Heart left ventricle (tissue), 16 donors: ENCODE results near the gene ATF1. TPM values are rescaled to one million over a fixed set of nuclear protein-coding genes. Genes with fewer than 3 reads are reported as not detected.
"Not testable (repeated sequence)": the region's sequence is repeated elsewhere in the genome, so short reads cannot be mapped to it uniquely, and the experiment has no call there.

Source experiments
- ATAC-seq, 4 donors: fragments of 200-7000 bp; cut with Tn5 transposase; one replicate each; pipeline ENCODE4 v1.9.1; 2020 to 2022; ENCODE audit warnings: moderate library complexity in 4 of 4, mild to moderate bottlenecking in 3 of 4, moderate number of reproducible peaks in 1 of 4
- DNase-seq, 5 donors: peaks; one replicate each; pipeline ENCODE4 v3.0.0-alpha.2; 2020
- H3K27ac ChIP-seq, 12 donors: fragments of 200-600 bp; sonication (generic) in 4 of 12; one replicate each; pipeline versions ENCODE4 v1.5.0 to v1.8.0; 2016 to 2022; ENCODE audit warnings: mild to moderate bottlenecking in 2 of 12
- H3K27me3 ChIP-seq, 9 donors: fragments of 200-600 bp; sonication (generic) in 2 of 9; one replicate each; pipeline versions ENCODE4 v1.5.1 to v1.8.0; 2016 to 2022; ENCODE audit warnings: mild to moderate bottlenecking in 3 of 9
- H3K36me3 ChIP-seq, 9 donors: fragments of 200-600 bp; sonication (generic) in 2 of 9; one replicate each; pipeline versions ENCODE4 v1.5.0 to v1.8.0; 2018 to 2022; ENCODE audit warnings: mild to moderate bottlenecking in 2 of 9
- H3K4me1 ChIP-seq, 12 donors: fragments of 200-600 bp; sonication (generic) in 4 of 12; one replicate each; pipeline versions ENCODE4 v1.5.0 to v1.8.0; 2016 to 2022; ENCODE audit warnings: mild to moderate bottlenecking in 3 of 12
- H3K4me3 ChIP-seq, 12 donors: fragments of 200-600 bp; sonication (generic) in 4 of 12; one replicate each; pipeline versions ENCODE4 v1.5.0 to v1.8.0; 2017 to 2022; ENCODE audit warnings: mild to moderate bottlenecking in 9 of 12, moderate library complexity in 4 of 12
- H3K9me3 ChIP-seq, 12 donors: fragments of 200-600 bp; sonication (generic) in 4 of 12; one replicate each; pipeline versions ENCODE4 v1.5.0 to v1.8.0; 2016 to 2022; ENCODE audit warnings: mild to moderate bottlenecking in 1 of 12
- POLR2A ChIP-seq, 2 donors: fragments of 450-650 bp; IDR thresholded peaks; one replicate each; pipeline ENCODE4 v1.6.1; 2017; ENCODE audit warnings: antibody characterized with exemption in 2 of 2, mild to moderate bottlenecking in 2 of 2, moderate library complexity in 2 of 2
- WGBS, 4 donors: extraction: QIAGEN DNeasy Blood & Tissue Kit in 2 of 4; methylation state at CpG; one replicate each; pipeline versions ENCODE4 v1.1.5 to v1.1.7; 2013 to 2018; 5-methylcytosine and 5-hydroxymethylcytosine counted together
- intact Hi-C, 10 donors: fragments of 100-400 bp; cut with DNase I; formaldehyde crosslinking; loops; one replicate each; pipeline versions ENCODE4 v1.11.1 to v1.14.2; 2022
- polyA plus RNA-seq, 2 donors: library from polyadenylated mRNA; stranded (reverse); fragments of 200-250 nt; gene quantifications; one replicate each; pipeline ENCODE4 v1.2.3, GENCODE V29; 2013
- total RNA-seq, 9 donors: library from RNA; depleted of rRNA in 2 of 9; stranded (reverse); fragments of >200 nt in 2 of 9; fragmentation: NEBNext Ultra II Directional in 3 of 9; extraction: Animal tissue kit (Norgen Biotek cat#: 25700) in 3 of 9; gene quantifications; one replicate each; pipeline versions ENCODE4 v1.1.0 to v1.2.4, GENCODE V29; 2016 to 2023
- TF ChIP-seq, protein P1 (sequence below), 12 donors: fragments of 200-600 bp; sonication (generic) in 4 of 12; IDR thresholded peaks; one replicate each; pipeline versions ENCODE4 v1.5.0 to v1.8.0; 2018 to 2022; ENCODE audit warnings: antibody characterized with exemption in 12 of 12, mild to moderate bottlenecking in 5 of 12
- donor health status: ischemic (EF 13 %, LVEDD 7.1; RV severe dilation, severe dysfunction).
- donor health status: healthy with polysubstance abuse.
- donor health status: DM: no; HTN: yes; CAD: no.
- donor health status: DM: no; HTN: no; CAD: no.
- donor health status: ischemic (EF 25% LVEDD 6.9; RV normal size, moderate dysfunction).
- donor health status: ischemic (EF 25% LVEDD 5.7; RV mildly dilated, moderate dysfunction).
- donor health status: healthy.
- donor health status: DM: yes; HTN: yes; CAD: no.
- donor health status: ischemic (EF 35%, LVEDD 5.7; RV mildly dilated, moderate dysfunction).
- donor health status: nonischemic (EF 11% LVEDD 7.7; RV severe dilation, severe dysfunction).
- donor health status: DM: yes; HTN: yes; CAD: no.
- donor health status: PGD.
- donor health status: ischemic (EF 29% LVEDD 5.4; RV normal size, mild dysfunction).
- donor health status: nonischemic (EF 23%, LVEDD 6.1; RV moderate dilation, normal function).

ATF1 gene
- total and polyA plus RNA-seq, 11 donors = 3.5 to 27.4 (median 18.0) TPM

DNA sequence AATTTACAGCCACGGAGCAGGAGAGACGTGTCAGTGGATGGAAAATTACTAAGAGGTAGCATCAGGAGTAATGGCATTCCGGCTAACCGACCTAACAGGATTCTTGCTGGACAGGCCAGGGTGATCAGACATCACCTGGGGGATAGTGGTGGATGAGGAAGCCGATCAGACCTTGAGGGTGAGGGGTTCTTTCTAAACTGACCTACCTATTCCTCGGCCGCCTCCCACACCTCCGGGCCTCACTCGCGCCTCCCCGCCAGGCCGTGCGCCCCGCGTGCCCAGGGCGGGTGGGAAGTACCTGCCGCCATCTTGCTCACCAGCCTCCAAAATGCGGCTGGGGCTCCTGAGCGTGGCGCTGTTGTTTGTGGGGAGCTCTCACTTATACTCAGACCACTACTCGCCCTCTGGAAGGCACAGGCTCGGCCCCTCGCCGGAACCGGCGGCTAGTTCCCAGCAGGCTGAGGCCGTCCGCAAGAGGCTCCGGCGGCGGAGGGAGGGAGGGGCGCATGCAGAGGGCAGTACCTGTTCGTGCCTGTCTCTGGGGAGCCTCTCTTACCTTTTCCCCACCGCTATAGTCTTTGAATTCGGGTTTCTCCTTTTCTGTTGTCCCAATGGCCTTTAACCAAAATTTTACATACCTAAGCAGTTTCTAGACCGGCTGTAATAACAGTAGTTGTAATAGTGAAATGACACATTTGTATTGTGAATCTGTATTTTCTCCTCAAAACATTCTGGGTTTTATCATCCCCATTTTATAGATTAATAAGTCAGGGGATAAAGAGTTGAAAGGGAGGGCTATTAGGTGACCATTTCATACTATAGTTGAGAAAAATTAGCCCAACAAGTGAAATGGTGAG, 79.0 kb downstream of the ATF1 start, which contains the start of gene TMPRSS12:
TSS of gene TMPRSS12 (plus strand) at position 290 of the 857 bp plus-strand sequence. CDS start at position 329, 39 bp downstream.
- WGBS, 4 donors = 29 to 44% (median 32%) methylated on average over 30 to 36 of the region's 36 CpGs
- ATAC-seq (peak in 2 of 4 donors; percentile 43 to 66), DNase-seq (peak in 2 of 5 donors; percentile 29 to 63)
- H3K4me1 ChIP-seq = peaks cover 0 to 5% (median 0%) of the 10 kb centered on the region in 12 donors
- H3K4me3 ChIP-seq = peak within 1 kb of the TSS in 9 of 12 donors; percentile 7 to 46 (median 35)
- peaks cover 0 to 15% (median 2%) of the 10 kb centered on the region in 12 donors for H3K9me3 ChIP-seq
- peaks cover 0 to 4% (median 0%) of the 10 kb centered on the region in 9 donors for H3K27me3 ChIP-seq
- H3K36me3 ChIP-seq = no peaks in the 10 kb centered on the region
- H3K27ac ChIP-seq = no peak within 1 kb of the TSS
- TF ChIP-seq, protein P1, sequence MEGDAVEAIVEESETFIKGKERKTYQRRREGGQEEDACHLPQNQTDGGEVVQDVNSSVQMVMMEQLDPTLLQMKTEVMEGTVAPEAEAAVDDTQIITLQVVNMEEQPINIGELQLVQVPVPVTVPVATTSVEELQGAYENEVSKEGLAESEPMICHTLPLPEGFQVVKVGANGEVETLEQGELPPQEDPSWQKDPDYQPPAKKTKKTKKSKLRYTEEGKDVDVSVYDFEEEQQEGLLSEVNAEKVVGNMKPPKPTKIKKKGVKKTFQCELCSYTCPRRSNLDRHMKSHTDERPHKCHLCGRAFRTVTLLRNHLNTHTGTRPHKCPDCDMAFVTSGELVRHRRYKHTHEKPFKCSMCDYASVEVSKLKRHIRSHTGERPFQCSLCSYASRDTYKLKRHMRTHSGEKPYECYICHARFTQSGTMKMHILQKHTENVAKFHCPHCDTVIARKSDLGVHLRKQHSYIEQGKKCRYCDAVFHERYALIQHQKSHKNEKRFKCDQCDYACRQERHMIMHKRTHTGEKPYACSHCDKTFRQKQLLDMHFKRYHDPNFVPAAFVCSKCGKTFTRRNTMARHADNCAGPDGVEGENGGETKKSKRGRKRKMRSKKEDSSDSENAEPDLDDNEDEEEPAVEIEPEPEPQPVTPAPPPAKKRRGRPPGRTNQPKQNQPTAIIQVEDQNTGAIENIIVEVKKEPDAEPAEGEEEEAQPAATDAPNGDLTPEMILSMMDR (IDR thresholded peaks at IDR 0.05) = peak in 2 of 12 donors; percentile 21 to 25
- TF ChIP-seq POLR2A (IDR thresholded peaks at IDR 0.05) = no peak
- intact Hi-C loops = loop anchor here in 1 of 10 donors (10.0 kb wide), 1 partner anchor 112 kb away; the partner anchor contains the start of gene HIGD1C

DNA sequence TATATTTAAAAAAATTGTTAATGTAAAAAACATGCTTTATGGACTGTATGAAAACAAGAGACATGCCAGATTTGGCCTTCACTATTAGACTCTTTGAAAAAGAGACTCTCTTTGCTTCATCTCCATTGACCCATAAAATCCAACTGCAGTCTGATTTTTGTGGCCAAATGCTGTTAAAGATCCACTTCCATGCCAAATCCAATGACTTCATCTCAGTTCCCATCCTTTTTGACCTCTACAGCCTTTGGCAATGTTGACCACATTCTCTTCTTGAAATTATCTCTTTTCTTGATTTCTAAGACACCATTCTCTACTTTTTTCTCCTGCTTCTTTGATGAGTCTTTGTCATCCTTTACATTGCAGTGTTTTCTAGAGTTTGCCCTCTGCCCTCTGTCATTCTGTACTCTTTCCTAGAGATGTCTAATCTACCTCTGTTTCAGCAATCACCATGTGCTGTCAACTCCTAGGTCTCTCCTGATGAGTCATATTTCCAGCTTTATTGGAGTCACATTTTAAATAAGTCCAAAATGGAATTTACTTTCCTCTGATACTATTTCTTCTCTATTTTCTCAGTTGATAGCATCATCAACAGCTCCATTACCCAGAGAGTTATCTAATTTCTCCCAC, 81.2 kb downstream of the ATF1 start:
- Histone ChIP-seq H3K27ac (no peak overlapping the region), H3K9me3 (peaks cover 0 to 15% (median 2%) of the 10 kb centered on the region in 12 donors), H3K36me3 (no peaks in the 10 kb centered on the region), H3K4me1 (peaks cover 0 to 5% (median 0%) of the 10 kb centered on the region in 12 donors), H3K27me3 (peaks cover 0 to 4% (median 0%) of the 10 kb centered on the region in 9 donors), H3K4me3 (no peak overlapping the region)
- DNase-seq = no peak
- no peak for TF ChIP-seq POLR2A (IDR thresholded peaks at IDR 0.05)
- TF ChIP-seq, protein P1 (IDR thresholded peaks at IDR 0.05) = no peak
- no peak for ATAC-seq
- intact Hi-C loops = loop anchor here in 1 of 10 donors (10.0 kb wide), 1 partner anchor 110 kb away; the partner anchor contains the start of gene HIGD1C

DNA sequence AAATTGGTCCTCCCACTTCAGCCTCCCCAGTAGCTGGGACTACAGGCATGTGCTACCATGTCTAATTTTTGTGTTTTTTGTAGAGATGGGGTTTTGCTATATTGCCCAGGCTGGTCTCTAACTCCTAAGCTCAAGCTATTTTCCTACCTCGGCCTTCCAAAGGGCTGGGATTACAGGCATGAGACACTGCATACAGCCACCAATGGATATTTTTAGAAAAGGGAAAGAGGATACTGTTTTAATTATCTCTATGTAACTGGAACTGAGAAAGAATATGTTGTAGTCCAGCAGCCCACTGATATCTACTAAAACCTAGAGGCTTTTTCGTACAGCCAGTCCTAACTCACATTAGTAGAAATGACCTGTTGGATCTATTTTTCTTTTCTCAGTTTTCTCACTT, 85.1 kb downstream of the ATF1 start:
- Histone ChIP-seq H3K4me3 (no peak overlapping the region), H3K4me1 (no peaks in the 10 kb centered on the region), H3K27ac (peak overlapping the region in 1 of 12 donors; percentile 17), H3K27me3 (no peaks in the 10 kb centered on the region), H3K36me3 (no peaks in the 10 kb centered on the region), H3K9me3 (peaks cover 0 to 12% (median 0%) of the 10 kb centered on the region in 12 donors)
- DNase-seq = no peak
- ATAC-seq = no peak
- TF ChIP-seq POLR2A (IDR thresholded peaks at IDR 0.05) = no peak
- TF ChIP-seq, protein P1 (IDR thresholded peaks at IDR 0.05) = no peak
- whole genome bisulfite sequencing, 4 donors = 41 to 59% (median 55%) methylated on average over 2 of the region's 2 CpGs
- intact Hi-C loops = loop anchor here in 1 of 10 donors (10.0 kb wide), 1 partner anchor 106 kb away; the partner anchor contains the start of gene HIGD1C

DNA sequence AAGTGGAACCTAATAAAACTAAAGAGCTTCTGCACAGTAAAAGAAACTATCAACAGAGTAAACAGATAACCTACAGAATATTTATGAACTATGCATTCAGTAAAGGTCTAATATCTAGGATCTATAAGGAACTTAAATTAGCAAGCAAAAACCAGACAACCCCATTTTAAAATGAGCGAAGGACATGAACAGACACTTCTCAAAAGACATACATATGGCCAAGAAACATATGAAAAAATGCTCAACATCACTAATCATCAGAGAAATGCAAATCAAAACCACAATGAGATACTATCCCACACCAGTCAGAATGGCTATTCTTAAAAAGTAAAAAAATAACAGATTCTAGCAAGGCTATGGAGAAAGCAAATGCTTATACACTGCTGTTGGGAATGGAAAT, 91.3 kb downstream of the ATF1 start:
- WGBS, 4 donors = 92 to 98% (median 96%) methylated on average over 1 of the region's 1 CpG
- H3K27me3 ChIP-seq, DNase-seq, H3K27ac ChIP-seq, intact Hi-C loops, H3K36me3 ChIP-seq, ATAC-seq, H3K4me3 ChIP-seq, H3K4me1 ChIP-seq: not testable (repeated sequence)
- peaks cover 0 to 19% (median 2%) of the 10 kb centered on the region in 12 donors for H3K9me3 ChIP-seq

DNA sequence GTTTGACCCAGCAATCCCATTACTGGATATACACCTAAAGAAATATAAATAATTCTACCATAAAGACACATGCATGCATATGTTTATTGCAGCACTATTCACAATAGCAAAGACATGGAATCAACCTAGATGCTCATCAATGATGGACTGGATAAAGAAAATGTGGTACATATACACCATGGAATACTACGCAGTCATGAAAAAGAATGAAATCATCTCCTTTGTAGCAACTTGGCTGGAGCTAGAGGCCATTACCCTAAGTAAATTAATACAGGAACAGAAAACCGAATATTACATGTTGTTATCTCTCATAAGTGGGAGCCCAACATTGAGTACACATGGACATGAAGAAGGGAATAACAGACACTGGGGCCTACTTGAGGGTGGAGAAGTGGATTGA, 91.8 kb downstream of the ATF1 start:
- intact Hi-C loops, H3K4me3 ChIP-seq, H3K36me3 ChIP-seq, H3K27ac ChIP-seq, H3K4me1 ChIP-seq, ATAC-seq, DNase-seq, H3K27me3 ChIP-seq: not testable (repeated sequence)
- peaks cover 0 to 19% (median 2%) of the 10 kb centered on the region in 12 donors for H3K9me3 ChIP-seq
- WGBS, 4 donors = 79 to 91% (median 87%) methylated on average over 2 of the region's 2 CpGs
